GM12864 (cell line): ENCODE measurements around the gene KRT3.

Source experiments
- DNase-seq: peaks from one replicate; pipeline ENCODE4 v3.0.0-alpha.2; 2011; ENCODE audit warnings: low read depth
- H3K4me3 ChIP-seq: 2 replicates; pipeline ENCODE4 v1.5.1; 2011; ENCODE audit warnings: mild to moderate bottlenecking, low read depth, low read length, control low read depth
- TF ChIP-seq, protein P1 (sequence below): IDR thresholded peaks from 2 replicates; pipeline ENCODE4 v1.5.1; 2011; ENCODE audit warnings: low read depth, mild to moderate bottlenecking, moderate library complexity, low read length, control low read depth, inconsistent platforms; ENCODE audit errors: missing control alignments

Gene KRT3

DNA sequence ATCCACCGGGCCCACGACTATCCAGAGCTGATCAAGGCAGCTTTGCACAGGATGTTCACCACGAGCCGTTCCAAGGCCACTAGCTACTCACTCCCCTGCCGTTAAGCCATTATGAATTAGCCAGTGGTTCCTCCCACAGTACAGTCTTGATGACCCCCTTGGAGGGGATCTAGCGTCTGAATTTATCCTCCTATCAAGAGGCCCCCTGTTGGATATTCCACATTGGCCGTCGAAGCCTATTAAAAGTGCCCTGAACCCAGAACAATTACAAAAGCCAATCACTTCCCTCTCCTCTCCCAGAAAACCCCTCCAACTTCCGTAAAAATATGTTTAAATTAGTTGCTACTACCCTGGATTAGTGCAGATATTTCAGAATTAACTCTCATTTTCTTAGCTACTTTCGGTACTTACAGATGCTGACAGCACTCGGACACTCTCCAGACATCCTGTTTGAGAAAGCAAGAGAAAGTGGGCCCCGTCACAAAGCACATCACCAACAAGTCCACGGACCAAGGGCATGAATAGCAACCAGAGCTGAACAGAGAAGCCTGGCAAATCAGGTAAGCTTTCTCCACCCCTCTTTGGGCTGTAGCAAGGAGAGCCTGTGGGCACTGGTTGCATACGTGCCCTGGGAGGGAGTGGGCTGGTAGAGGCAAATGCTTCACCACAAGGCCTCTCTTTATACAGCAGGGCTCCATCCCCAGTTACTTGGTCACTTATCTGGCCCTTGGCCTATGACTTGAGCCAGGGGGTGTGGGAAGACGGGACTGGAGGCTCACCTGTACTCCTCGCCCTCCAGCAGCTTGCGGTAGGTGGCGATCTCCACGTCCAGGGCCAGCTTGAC is 5.3 kb downstream of the KRT3 start:
- DNase-seq = no peak
- H3K4me3 ChIP-seq = no peak overlapping the region
- TF ChIP-seq, protein P1, sequence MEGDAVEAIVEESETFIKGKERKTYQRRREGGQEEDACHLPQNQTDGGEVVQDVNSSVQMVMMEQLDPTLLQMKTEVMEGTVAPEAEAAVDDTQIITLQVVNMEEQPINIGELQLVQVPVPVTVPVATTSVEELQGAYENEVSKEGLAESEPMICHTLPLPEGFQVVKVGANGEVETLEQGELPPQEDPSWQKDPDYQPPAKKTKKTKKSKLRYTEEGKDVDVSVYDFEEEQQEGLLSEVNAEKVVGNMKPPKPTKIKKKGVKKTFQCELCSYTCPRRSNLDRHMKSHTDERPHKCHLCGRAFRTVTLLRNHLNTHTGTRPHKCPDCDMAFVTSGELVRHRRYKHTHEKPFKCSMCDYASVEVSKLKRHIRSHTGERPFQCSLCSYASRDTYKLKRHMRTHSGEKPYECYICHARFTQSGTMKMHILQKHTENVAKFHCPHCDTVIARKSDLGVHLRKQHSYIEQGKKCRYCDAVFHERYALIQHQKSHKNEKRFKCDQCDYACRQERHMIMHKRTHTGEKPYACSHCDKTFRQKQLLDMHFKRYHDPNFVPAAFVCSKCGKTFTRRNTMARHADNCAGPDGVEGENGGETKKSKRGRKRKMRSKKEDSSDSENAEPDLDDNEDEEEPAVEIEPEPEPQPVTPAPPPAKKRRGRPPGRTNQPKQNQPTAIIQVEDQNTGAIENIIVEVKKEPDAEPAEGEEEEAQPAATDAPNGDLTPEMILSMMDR = no peak

DNA sequence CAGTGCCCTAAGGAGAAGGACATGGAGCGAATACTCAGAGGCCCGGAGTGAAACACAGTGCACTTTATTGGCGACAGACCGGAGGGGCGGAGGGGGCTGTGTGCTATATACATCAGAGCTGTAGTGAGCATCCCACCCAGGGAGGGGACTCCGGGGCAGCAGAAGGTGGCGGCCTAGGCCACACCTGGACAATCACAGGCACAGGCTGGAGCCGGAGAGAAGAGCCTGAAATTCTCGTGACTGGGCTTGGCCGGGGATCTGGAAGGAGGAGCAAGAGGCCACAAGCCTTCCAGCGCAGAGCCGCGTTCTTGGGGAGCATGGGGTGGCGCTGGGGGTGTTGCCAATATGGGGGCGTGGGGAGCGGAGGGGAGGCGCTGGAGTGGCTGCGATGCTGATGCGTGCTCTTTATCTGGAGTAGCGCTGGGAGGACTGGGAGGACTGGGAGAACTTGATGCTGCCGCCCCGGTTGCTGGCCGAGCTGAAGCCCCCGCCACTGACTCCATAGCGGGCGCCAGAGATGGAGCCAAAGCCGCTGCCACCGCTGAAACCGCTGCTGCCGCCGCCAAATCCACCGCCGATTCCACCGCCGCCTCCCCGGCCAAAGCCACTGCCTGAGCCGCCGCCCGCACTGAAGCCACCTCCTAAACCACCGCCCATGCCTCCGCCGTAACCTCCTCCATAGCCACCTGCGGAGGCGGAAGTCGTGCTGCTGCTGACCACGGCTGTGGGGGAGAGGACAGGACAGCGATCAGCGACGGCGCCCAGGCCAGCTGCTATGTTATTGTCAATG is 6.1 kb downstream of the KRT3 start:
- no peak overlapping the region for H3K4me3 ChIP-seq
- no peak for DNase-seq
- TF ChIP-seq, protein P1 = no peak

DNA sequence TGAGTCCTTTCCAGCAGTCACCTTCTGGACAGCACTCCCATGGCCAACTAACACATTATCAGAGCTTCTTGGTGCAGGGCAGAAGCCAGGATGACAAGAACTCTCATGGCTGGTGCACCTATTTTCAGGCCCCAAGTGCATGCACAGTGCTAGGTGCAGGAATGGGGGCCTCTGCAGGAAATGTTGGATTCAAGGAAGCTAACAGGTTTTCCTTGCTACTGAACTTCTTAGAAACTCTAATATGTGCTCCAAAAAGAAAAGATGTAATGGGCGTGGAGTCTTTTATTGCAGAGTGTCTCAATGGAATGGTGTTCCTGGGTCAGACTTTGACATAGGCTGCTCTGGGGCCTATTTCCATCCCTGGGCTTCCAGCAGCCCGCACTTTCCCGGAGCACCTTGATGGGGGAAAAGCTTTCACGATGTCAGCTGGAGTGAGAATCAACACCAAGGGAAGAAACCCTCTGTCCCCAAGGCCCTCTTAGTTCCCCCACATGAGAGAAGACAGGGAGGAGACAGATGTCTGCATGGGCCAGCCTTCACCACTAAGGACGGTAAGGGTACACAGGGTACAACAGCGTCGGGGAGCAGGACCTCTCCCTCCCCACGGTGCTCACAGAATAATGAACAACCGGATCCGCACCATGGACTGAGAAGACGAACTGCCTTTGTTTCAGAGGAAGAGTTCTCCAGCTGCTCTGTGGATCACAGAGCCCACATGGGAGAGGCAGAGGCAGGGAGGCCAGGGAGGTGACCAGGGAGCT is 6.9 kb downstream of the KRT3 start:
- TF ChIP-seq, protein P1 = no peak
- no peak overlapping the region for H3K4me3 ChIP-seq
- DNase-seq = no peak

DNA sequence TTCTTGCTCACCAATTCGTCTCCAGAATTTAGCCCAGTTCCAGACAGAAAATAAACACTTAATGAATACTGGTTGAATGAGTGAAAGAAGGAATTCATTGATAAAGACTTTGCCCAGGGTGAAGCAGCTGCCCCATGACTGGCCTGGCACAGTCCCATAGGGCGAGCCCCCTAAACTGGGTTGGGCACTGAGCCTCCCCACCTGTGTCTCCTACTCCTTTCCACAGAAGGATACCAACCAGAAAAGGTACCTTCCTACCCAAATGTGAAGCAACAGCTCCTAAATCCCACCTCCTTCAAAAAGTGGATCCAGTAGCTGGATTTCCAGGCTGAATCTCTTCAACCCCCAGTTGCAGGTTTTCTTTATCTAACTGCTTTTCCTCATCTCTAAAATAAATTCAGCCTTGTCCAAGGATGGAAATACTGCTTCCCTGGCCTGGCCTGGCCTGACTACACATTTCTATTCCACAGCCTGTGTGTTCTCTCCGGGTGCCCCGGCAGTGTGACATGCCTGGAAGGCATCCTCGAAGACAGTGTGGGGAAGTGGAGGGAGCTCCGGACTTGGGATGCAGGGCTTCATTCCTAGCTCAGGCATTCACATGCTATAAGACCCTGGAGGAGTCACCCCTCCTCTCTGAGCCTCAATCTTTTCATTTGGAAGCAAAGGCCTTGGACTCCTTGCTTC is 7.6 kb downstream of the KRT3 start:
- no peak overlapping the region for H3K4me3 ChIP-seq
- no peak for DNase-seq
- TF ChIP-seq, protein P1 = no peak

DNA sequence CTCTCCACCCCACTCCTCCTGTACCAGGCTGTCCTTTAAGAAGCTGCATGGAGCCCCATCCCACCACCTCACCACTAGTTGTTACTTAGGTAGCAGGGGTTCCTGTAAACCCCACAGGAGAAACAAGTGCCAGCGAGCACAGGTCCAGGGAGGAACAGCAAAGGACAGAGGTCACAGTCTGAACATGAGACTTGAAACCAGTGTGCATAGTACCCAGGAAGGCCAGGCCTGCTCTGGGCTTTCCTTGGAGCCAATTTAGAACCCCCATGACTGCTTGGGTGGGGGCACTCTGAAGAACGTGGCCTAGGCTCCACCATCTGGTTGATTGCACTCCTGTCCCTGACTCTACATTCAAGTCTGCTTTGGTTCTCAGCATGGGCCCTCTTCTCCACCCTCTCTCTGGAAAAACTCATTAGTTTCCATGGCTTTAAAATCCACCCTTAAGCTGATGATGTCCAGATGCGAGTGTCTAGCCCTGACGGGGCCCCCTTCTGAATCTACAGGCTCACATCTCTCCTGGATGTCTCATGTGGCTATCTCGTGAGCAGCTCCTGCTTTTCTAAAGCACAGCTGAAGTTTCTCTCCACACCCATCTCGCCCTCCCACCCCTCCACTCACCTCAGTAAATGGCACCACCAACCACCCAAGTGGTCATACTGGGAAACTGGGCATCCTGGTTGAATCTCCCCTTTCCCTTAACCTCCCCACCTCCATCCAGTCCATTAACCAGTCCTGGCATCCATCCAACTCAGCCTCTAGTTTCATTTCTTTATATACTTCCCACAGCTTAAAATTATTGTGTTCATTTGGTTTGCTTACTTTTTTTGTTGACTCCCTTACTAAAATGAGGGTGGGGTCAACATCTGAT is 8.4 kb downstream of the KRT3 start:
- TF ChIP-seq, protein P1 = no peak
- H3K4me3 ChIP-seq = no peak overlapping the region
- no peak for DNase-seq
